Sigmoid colon (tissue), 7 donors: Measurements from ENCODE around the gene PHLPP1. TPM values are rescaled to one million over a fixed set of nuclear protein-coding genes. Genes with fewer than 3 reads are reported as not detected.

Experiments used
- DNase-seq: peaks from one replicate; pipeline ENCODE4 v3.0.0-alpha.2; 2019
- H3K27ac ChIP-seq, 4 donors: fragments of 200-600 bp; sonication (generic); one replicate each; pipeline ENCODE4 v1.5.1; 2016 to 2019; ENCODE audit warnings: mild to moderate bottlenecking in 1 of 4
- H3K27me3 ChIP-seq, 3 donors: fragments of 200-600 bp; sonication (generic); one replicate each; pipeline ENCODE4 v1.5.1; 2019; ENCODE audit warnings: mild to moderate bottlenecking in 1 of 3
- H3K36me3 ChIP-seq, 4 donors: fragments of 200-600 bp; sonication (generic); one replicate each; pipeline ENCODE4 v1.5.1; 2016 to 2019
- H3K4me1 ChIP-seq, 4 donors: fragments of 200-600 bp; sonication (generic); one replicate each; pipeline ENCODE4 v1.5.1; 2017 to 2019
- H3K4me3 ChIP-seq, 4 donors: fragments of 200-600 bp; sonication (generic); one replicate each; pipeline ENCODE4 v1.5.1; 2017 to 2019; ENCODE audit warnings: mild to moderate bottlenecking in 2 of 4, moderate library complexity in 1 of 4
- H3K9me3 ChIP-seq, 4 donors: fragments of 200-600 bp in 3 of 4; sonication (generic) in 3 of 4; one replicate each; pipeline versions ENCODE4 v1.5.1 to v1.6.1; 2013 to 2019
- EP300 ChIP-seq, 4 donors: sonication (generic); formaldehyde crosslinking; IDR thresholded peaks; one replicate each; pipeline ENCODE4 v1.6.1; 2017; ENCODE audit warnings: antibody characterized with exemption in 4 of 4
- POLR2A ChIP-seq, 2 donors: fragments of 450-650 bp; IDR thresholded peaks; one replicate each; pipeline ENCODE4 v1.6.1; 2016; ENCODE audit warnings: antibody characterized with exemption in 2 of 2, mild to moderate bottlenecking in 2 of 2, moderate library complexity in 2 of 2
- POLR2AphosphoS5 ChIP-seq, 4 donors: sonication (generic); formaldehyde crosslinking; IDR thresholded peaks; one replicate each; pipeline ENCODE4 v1.6.1; 2017; ENCODE audit warnings: antibody characterized with exemption in 4 of 4
- WGBS, 2 donors: extraction: QIAGEN DNeasy Blood & Tissue Kit; methylation state at CpG; one replicate each; pipeline ENCODE4 v1.1.7; 2013; 5-methylcytosine and 5-hydroxymethylcytosine counted together
- intact Hi-C: fragments of 100-400 bp; cut with DNase I; formaldehyde crosslinking; loops from one replicate; pipeline ENCODE4 v1.15.1; 2023
- polyA plus RNA-seq, 3 donors: library from polyadenylated mRNA; stranded (reverse); fragments of 200-250 nt; gene quantifications; one replicate each; pipeline ENCODE4 v1.2.3, GENCODE V29; 2013
- total RNA-seq, 4 donors: library from RNA; depleted of rRNA; stranded (reverse); fragments of >200 nt; gene quantifications; one replicate each; pipeline ENCODE4 v1.1.0, GENCODE V29; 2016
- TF ChIP-seq, protein P1 (sequence below), 4 experiments: fragments of 450-650 bp in 3 of 4; fragments of 200-600 bp in 1 of 4; IDR thresholded peaks; one replicate each; pipeline ENCODE4 v1.5.1; 2016 to 2019; ENCODE audit warnings: antibody characterized with exemption in 4 of 4, mild to moderate bottlenecking in 3 of 4, moderate library complexity in 2 of 4
- donor health status: healthy with polysubstance abuse.
- donor health status: Bipolar disorder and iron deficiency.
- donor health status: healthy.

The PHLPP1 gene
- total and polyA plus RNA-seq, 7 donors: 4.2 to 18.6 (median 7.1) TPM

DNA sequence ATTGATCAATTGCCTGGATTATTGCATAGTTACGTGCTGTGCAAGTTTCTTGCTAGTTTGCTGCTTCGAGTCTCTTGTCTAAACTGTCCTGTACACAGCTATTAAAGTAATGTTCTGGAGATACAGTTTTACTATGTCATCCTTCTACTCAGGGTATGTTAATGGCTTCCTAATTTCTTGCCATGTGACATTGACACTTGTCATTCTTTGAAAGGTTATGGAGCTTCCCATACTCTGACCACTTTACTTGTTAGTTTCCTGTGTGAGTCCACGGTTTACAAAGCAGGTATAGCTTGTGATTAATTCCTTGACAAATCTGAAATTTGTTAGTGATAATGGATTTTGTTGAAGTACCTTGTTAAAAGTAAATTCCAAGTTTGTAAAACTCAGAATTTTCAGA is 80.5 kb downstream of the PHLPP1 start:
- no peak for DNase-seq
- H3K4me3 ChIP-seq: no peak overlapping the region
- peaks cover 0 to 29% (median 21%) of the 10 kb centered on the region in 4 donors for H3K4me1 ChIP-seq
- H3K27me3 ChIP-seq: no peaks in the 10 kb centered on the region
- 91 to 93% methylated on average over 3 of the region's 3 CpGs for WGBS, 2 donors
- intact Hi-C loops: loop anchor here (10.0 kb wide), 1 partner anchor 271 kb away; the partner anchor contains the start of gene ZCCHC2
- no peak overlapping the region for H3K27ac ChIP-seq
- no peak for TF ChIP-seq POLR2AphosphoS5 (IDR thresholded peaks at IDR 0.05)
- no peaks in the 10 kb centered on the region for H3K9me3 ChIP-seq
- no peaks in the 10 kb centered on the region for H3K36me3 ChIP-seq

DNA sequence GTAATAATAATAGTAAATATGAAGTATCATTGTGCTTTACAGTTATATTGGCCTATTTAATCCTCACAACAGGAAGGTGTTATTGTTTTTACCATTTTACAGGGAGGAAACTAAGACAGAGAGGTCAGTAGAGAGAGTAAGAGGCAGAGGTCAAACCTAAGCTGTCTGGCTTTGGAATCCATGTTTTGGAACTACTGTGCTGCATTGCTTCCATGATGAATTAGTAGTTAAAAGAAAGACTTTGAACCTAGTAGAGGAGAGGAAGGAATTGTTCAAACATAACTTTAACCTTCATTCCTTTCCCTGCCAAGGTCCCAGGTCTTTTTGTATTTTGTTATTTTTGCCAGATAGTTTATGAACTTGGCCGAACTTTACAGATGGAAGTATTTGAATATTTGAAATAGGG is 80.9 kb downstream of the PHLPP1 start:
- WGBS, 2 donors: 20 to 74% methylated on average over 1 of the region's 1 CpG
- intact Hi-C loops: loop anchor here (10.0 kb wide), 1 partner anchor 271 kb away; the partner anchor contains the start of gene ZCCHC2
- DNase-seq: no peak
- Histone ChIP-seq H3K4me1 (peaks cover 0 to 25% (median 17%) of the 10 kb centered on the region in 4 donors), H3K36me3 (no peaks in the 10 kb centered on the region), H3K27me3 (no peaks in the 10 kb centered on the region), H3K9me3 (no peaks in the 10 kb centered on the region), H3K4me3 (no peak overlapping the region), H3K27ac (no peak overlapping the region)
- no peak for TF ChIP-seq EP300 (IDR thresholded peaks at IDR 0.05)
- no peak for TF ChIP-seq POLR2AphosphoS5 (IDR thresholded peaks at IDR 0.05)
- TF ChIP-seq, protein P1, sequence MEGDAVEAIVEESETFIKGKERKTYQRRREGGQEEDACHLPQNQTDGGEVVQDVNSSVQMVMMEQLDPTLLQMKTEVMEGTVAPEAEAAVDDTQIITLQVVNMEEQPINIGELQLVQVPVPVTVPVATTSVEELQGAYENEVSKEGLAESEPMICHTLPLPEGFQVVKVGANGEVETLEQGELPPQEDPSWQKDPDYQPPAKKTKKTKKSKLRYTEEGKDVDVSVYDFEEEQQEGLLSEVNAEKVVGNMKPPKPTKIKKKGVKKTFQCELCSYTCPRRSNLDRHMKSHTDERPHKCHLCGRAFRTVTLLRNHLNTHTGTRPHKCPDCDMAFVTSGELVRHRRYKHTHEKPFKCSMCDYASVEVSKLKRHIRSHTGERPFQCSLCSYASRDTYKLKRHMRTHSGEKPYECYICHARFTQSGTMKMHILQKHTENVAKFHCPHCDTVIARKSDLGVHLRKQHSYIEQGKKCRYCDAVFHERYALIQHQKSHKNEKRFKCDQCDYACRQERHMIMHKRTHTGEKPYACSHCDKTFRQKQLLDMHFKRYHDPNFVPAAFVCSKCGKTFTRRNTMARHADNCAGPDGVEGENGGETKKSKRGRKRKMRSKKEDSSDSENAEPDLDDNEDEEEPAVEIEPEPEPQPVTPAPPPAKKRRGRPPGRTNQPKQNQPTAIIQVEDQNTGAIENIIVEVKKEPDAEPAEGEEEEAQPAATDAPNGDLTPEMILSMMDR (IDR thresholded peaks at IDR 0.05): no peak
- no peak for TF ChIP-seq POLR2A (IDR thresholded peaks at IDR 0.05)

DNA sequence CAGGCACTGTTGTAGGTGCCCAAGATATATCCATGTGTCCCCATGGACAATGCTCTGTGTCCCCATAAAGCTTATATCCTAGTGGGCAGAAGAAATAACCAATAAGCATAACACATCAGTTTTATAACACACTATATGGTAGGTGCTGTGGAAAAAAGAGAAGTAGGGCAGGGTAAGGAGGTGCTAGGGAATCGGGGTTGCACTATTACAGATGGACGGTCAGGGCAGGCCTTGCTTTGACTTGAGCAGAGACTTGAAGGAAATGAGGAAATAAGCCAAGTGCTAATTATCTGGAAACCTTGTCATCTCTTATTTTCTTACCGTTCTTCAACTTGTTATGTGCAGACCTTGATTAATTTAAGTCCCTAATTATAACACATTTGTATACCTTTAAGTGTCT is 82.0 kb downstream of the PHLPP1 start:
- H3K9me3 ChIP-seq: no peaks in the 10 kb centered on the region
- peaks cover 0 to 15% (median 7%) of the 10 kb centered on the region in 4 donors for H3K4me1 ChIP-seq
- no peak overlapping the region for H3K27ac ChIP-seq
- H3K27me3 ChIP-seq: no peaks in the 10 kb centered on the region
- TF ChIP-seq POLR2AphosphoS5 (IDR thresholded peaks at IDR 0.05): no peak
- TF ChIP-seq, protein P1 (IDR thresholded peaks at IDR 0.05): no peak
- TF ChIP-seq POLR2A (IDR thresholded peaks at IDR 0.05): no peak
- no peak for TF ChIP-seq EP300 (IDR thresholded peaks at IDR 0.05)
- no peak for DNase-seq
- no peak overlapping the region for H3K4me3 ChIP-seq
- WGBS, 2 donors: 80 to 89% methylated on average over 3 of the region's 3 CpGs
- intact Hi-C loops: loop anchor here (10.0 kb wide), 1 partner anchor 273 kb away; the partner anchor contains the start of gene ZCCHC2
- H3K36me3 ChIP-seq: no peaks in the 10 kb centered on the region

DNA sequence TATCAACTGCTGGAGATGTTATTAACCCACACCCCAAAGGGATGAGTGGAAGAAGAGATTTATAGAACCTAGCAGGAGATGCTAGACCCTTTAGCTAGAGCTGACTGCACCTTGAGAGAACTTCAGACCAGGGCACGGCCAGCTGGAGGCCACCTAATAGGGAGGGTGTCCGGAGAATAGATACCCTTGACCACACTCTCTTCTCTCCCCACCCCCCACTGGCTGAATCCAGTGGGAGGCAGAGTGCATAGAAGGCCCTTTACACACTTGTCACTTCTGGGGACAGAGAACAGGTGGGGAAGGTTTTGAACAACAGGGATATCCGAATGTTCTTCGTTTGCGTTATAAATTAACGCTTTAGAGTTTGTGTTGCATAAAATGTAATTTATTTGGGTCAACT is 84.6 kb downstream of the PHLPP1 start:
- H3K4me3 ChIP-seq: no peak overlapping the region
- TF ChIP-seq POLR2A (IDR thresholded peaks at IDR 0.05) (no peak), EP300 (IDR thresholded peaks at IDR 0.05) (no peak), POLR2AphosphoS5 (IDR thresholded peaks at IDR 0.05) (no peak)
- TF ChIP-seq, protein P1 (IDR thresholded peaks at IDR 0.05): no peak
- peaks cover 0 to 13% (median 6%) of the 10 kb centered on the region in 4 donors for H3K4me1 ChIP-seq
- no peak for DNase-seq
- WGBS, 2 donors: 84 to 93% methylated on average over 6 of the region's 6 CpGs
- intact Hi-C loops: loop anchor here (10.0 kb wide), 1 partner anchor 275 kb away; the partner anchor contains the start of gene ZCCHC2
- H3K36me3 ChIP-seq: no peaks in the 10 kb centered on the region
- H3K27me3 ChIP-seq: no peaks in the 10 kb centered on the region
- no peak overlapping the region for H3K27ac ChIP-seq
- H3K9me3 ChIP-seq: no peaks in the 10 kb centered on the region

DNA sequence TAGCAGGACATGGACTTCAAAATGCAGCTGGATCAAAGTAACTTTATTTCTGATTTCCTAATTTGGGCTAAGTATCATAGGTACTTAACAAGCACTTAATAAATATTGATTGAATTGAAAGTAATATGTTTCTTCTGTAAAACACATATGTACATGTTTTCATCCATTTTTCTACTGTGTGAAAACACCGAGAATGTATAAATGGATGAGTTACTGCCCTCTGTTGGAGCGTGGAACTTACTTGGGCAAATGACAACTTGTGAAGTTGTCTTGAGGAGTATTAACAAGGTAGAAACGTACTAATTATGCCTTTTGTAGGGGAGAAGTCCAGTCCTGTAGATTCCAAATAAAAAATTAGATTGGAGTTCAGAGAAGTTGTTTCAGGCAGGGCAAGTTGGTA is 87.2 kb downstream of the PHLPP1 start:
- H3K27ac ChIP-seq: no peak overlapping the region
- no peaks in the 10 kb centered on the region for H3K36me3 ChIP-seq
- H3K4me1 ChIP-seq: peaks cover 0 to 8% (median 3%) of the 10 kb centered on the region in 4 donors
- no peaks in the 10 kb centered on the region for H3K9me3 ChIP-seq
- no peaks in the 10 kb centered on the region for H3K27me3 ChIP-seq
- intact Hi-C loops: no loop called here
- 22 to 59% methylated on average over 3 of the region's 3 CpGs for WGBS, 2 donors
- TF ChIP-seq, protein P1 (IDR thresholded peaks at IDR 0.05): peak in 1 of 4 experiments; percentile 25
- no peak for TF ChIP-seq POLR2A (IDR thresholded peaks at IDR 0.05)
- no peak for TF ChIP-seq EP300 (IDR thresholded peaks at IDR 0.05)
- no peak for TF ChIP-seq POLR2AphosphoS5 (IDR thresholded peaks at IDR 0.05)
- no peak overlapping the region for H3K4me3 ChIP-seq
- DNase-seq: no peak
